Dendritic cell treated with granulocyte-macrophage colony-stimulating factor and Interleukin-4, amounts not matched to agents 40 ng/mL and 50 ng/mL, for 4 days (primary cell): Measurements from ENCODE around the gene CA5A.

ENCODE experiments used
- H3K27ac Mint-ChIP-seq: one replicate; pipeline ENCODE4 v1.8.0; 2022; ENCODE audit warnings: mild to moderate bottlenecking, mixed read lengths
- H3K27me3 Mint-ChIP-seq: one replicate; pipeline ENCODE4 v1.8.0; 2022; ENCODE audit warnings: mild to moderate bottlenecking, mixed read lengths
- H3K36me3 Mint-ChIP-seq: one replicate; pipeline ENCODE4 v1.8.0; 2022; ENCODE audit warnings: low read depth, mixed read lengths
- H3K4me1 Mint-ChIP-seq: one replicate; pipeline ENCODE4 v1.8.0; 2022; ENCODE audit warnings: low read depth, mixed read lengths
- H3K4me3 Mint-ChIP-seq: one replicate; pipeline ENCODE4 v1.8.0; 2022; ENCODE audit warnings: mild to moderate bottlenecking, moderate library complexity, mixed read lengths
- H3K9me3 Mint-ChIP-seq: one replicate; pipeline ENCODE4 v1.8.0; 2022; ENCODE audit warnings: mixed read lengths
- intact Hi-C: fragments of 100-400 bp; cut with micrococcal nuclease; formaldehyde crosslinking; loops from one replicate; pipeline ENCODE4 v1.15.0; 2022

Gene CA5A

DNA sequence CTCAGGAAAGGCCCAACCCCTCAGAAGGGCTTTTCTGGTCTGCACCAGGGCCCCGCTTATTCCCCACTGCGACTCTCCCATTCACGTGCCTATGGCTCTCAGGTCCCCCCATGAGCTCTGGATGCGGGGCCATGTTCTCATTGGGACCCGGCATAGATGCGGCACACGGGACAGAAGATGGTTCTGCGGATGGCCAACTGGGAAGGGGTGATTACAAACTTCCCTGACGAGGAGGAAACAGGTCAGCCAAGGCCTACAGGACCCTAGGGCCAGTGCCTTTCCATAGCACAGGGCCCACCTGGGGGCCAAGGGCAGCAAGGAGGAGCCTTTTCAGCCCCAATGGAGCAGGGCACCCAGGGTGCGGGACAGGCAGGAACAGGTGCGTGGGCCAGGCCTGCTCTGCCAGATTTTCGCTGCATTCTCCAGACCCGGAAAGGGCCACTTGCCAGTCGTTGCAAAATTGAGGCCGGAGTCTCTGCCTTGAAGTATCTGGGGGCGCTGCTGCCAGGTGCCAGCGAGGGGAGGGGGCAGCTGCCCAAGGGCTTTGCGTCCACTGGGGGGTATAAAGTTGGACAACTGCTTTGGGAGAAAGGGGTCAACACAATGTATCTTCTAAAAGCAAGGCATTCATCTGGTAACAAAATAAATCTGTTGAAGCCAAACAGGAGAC, 87.5 kb downstream of the CA5A start:
- Mint-ChIP-seq H3K4me3 (no peak overlapping the region), H3K9me3 (no peaks in the 10 kb centered on the region), H3K36me3 (peaks cover 49% of the 10 kb centered on the region), H3K4me1 (peaks cover 18% of the 10 kb centered on the region), H3K27me3 (peaks cover 10% of the 10 kb centered on the region), H3K27ac (no peak overlapping the region)
- intact Hi-C loops: no loop called here

DNA sequence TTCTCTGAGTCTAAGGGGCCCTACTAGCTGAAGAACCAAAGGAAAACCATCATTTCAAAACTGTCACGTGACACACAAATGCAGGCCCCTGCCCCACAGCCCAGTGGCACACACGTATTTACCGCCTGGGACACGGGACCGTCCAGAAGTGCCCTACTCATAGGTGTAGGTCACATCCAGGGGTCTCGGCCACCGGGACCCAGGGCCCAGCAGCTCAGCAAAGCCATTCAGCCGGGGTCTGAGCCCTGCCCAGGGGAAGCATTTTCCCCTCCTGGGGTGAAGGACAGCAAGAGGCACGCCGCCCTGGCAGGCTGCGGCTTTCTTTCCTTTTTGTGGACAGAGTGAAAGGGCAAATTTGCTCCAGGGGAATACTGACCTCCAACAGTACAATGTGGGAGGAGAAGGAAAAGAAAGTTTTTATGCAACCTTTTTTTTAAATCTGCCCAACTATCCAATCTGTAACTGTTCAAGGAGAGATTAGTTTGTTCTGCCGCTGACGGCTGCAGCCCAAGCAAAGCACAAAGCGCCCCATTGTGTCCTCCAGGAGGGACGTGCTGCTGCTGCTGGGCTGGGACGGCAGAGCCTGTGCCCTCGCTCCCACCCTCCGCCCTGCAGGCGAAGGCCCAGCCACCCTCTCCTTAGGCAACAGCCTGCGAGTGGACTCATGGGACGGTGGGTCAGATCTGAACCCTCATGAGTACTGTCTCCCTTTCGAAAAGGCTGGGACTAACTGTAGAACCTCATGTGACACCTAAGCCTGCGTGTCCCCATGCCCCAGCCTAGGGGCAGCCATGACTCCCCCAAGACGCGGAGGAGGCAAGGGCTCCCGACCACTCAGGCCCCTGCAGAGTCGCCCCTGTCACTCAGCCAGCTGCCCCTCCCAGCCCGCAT, 88.3 kb downstream of the CA5A start:
- peaks cover 49% of the 10 kb centered on the region for H3K36me3 Mint-ChIP-seq
- no peak overlapping the region for H3K27ac Mint-ChIP-seq
- peaks cover 11% of the 10 kb centered on the region for H3K4me1 Mint-ChIP-seq
- intact Hi-C loops: no loop called here
- no peak overlapping the region for H3K4me3 Mint-ChIP-seq
- peaks cover 10% of the 10 kb centered on the region for H3K27me3 Mint-ChIP-seq
- H3K9me3 Mint-ChIP-seq: no peaks in the 10 kb centered on the region

DNA sequence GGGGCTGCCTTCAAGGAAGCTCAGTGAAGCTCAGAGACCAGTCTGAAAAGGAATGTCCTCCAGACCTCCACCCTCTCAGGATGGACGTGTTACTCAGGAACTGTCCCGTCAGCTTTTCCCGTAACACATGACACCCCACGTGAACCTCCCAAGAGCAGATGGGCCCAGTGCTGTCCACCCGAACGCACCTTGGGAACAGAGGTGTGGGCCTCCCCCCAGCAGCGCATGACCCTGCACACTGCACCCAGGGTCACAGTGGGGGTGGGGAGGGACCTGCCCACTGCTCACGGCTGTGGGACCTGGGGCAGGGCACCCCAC, 88.9 kb downstream of the CA5A start:
- Mint-ChIP-seq H3K36me3 (peaks cover 49% of the 10 kb centered on the region), H3K27ac (no peak overlapping the region), H3K4me1 (peaks cover 5% of the 10 kb centered on the region), H3K27me3 (peaks cover 10% of the 10 kb centered on the region), H3K9me3 (no peaks in the 10 kb centered on the region), H3K4me3 (no peak overlapping the region)
- intact Hi-C loops: no loop called here

DNA sequence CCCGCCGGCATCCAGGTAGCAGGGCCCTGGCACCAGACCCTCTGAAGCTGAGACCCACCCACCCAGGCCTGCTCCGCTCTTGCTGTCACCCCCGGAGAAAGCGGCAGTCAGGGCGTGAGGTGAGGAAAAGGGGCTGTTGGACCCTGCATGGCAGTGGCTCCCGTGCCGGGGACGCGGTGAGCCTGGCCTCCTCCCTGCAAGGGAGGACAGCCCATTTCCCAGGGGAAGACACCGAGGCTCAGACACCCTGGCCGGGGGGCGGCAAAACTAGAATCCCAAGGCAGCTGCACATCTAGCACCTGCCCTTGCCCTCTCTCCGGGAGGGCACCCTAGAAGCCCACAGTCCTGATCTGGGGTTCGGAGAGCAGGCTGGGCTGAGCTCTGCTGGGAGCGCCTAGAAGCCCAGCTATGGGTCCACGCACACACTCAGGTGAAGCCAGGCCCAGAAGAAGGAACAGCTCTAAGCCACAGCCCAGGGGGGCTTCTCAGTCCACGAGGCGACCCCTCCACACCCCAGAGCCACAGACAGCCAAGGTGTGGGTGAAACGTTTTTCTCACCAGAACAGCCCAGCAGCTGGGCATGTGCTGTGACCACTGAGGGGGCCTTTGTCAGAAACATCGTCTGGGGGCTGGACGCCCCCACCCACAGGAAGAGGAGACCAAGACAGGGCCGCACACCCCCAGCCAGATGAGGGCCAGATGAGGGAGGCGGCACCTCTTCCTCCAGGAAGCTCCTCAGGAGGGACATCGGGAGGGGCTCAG, 89.4 kb downstream of the CA5A start:
- intact Hi-C loops: no loop called here

DNA sequence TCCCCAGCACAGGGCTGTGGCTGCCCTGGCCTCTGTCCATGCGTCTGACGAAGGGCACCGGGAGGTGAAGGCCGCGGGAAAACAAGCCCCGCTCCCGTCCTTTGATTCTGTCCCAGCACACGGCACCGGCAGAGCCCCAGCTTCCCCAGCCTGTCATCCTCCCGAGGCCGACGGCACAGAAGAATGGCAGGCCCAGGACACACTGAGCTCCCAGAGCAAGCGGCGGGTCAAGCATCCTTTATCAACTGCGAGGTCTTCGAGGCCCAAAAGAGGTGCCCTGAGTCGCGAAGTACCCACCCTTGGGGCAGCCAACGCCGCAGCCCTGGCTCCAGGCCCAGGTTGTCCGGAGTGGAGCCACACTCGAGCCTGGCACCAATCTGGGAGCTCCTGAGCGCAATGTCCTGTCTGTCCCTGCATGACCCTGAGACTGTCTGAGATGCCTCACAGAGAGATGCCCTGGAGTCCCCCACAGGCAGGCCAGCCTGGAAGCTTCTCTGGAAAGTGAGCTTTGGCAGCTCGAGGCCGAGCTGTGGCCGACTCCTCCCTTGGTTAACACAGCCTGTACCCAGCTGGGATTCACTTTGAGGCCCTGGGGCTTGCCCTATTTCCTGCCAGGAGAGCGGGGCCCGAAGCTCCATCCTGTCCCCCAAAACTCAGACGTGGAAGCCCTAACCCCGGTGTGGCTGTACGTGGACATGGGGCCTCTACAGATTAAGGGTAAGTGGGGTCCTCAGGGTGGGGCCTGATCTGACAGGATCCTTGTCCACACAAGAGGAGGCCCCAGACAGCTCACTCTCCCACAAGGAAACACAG, 90.3 kb downstream of the CA5A start:
- no peak overlapping the region for H3K4me3 Mint-ChIP-seq
- H3K27me3 Mint-ChIP-seq: peaks cover 3% of the 10 kb centered on the region
- no peak overlapping the region for H3K27ac Mint-ChIP-seq
- no peaks in the 10 kb centered on the region for H3K9me3 Mint-ChIP-seq
- intact Hi-C loops: no loop called here
- peaks cover 41% of the 10 kb centered on the region for H3K36me3 Mint-ChIP-seq
- no peaks in the 10 kb centered on the region for H3K4me1 Mint-ChIP-seq

More for the DNA sequence above, 89.4 kb downstream of the CA5A start:
- no peak overlapping the region for H3K4me3 Mint-ChIP-seq
- no peak overlapping the region for H3K27ac Mint-ChIP-seq
- no peaks in the 10 kb centered on the region for H3K9me3 Mint-ChIP-seq
- H3K4me1 Mint-ChIP-seq: no peaks in the 10 kb centered on the region
- peaks cover 6% of the 10 kb centered on the region for H3K27me3 Mint-ChIP-seq
- H3K36me3 Mint-ChIP-seq: peaks cover 49% of the 10 kb centered on the region

DNA sequence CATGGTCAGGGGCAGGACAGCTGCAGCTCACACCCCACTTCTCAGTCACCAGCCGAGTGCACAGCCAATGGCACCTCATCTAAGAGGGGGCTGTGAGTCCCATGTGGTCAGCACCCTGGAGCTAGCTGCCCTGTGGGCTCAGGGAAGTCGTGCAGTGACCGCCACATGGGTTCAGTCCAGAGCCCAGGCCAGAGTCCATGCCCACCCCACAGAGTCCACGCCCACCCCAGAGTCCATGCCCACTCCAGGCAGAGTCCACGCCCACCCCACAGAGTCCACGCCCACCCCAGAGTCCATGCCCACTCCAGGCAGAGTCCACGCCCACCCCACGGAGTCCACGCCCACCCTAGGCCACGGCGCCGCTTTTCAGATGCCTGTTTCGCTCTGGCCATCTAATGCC, 91.1 kb downstream of the CA5A start:
- Mint-ChIP-seq H3K4me1 (no peaks in the 10 kb centered on the region), H3K9me3 (no peaks in the 10 kb centered on the region), H3K27me3 (no peaks in the 10 kb centered on the region), H3K27ac (no peak overlapping the region), H3K36me3 (peaks cover 40% of the 10 kb centered on the region), H3K4me3 (no peak overlapping the region)
- intact Hi-C loops: no loop called here

DNA sequence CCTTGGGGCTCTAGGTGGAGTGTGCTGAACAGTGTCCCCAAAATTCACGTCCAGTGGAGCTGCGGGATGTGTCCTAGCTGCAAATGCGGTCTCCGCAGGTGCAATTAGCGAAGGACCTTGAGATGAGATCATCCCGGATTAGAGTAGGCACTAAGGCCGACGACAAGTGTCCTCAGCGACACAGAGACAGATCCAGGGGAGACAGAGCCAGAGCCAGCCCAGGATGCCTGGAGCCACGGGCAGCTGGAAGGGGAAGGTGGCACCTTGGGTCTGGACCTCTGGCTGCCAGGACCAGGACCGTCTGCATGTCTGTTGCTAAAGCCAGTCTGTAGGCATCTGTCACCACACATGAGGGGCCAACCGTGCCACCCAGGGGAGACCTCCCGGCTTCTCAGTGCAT, 91.5 kb downstream of the CA5A start:
- no peaks in the 10 kb centered on the region for H3K27me3 Mint-ChIP-seq
- peaks cover 44% of the 10 kb centered on the region for H3K36me3 Mint-ChIP-seq
- H3K9me3 Mint-ChIP-seq: no peaks in the 10 kb centered on the region
- no peak overlapping the region for H3K27ac Mint-ChIP-seq
- intact Hi-C loops: no loop called here
- no peak overlapping the region for H3K4me3 Mint-ChIP-seq
- no peaks in the 10 kb centered on the region for H3K4me1 Mint-ChIP-seq

DNA sequence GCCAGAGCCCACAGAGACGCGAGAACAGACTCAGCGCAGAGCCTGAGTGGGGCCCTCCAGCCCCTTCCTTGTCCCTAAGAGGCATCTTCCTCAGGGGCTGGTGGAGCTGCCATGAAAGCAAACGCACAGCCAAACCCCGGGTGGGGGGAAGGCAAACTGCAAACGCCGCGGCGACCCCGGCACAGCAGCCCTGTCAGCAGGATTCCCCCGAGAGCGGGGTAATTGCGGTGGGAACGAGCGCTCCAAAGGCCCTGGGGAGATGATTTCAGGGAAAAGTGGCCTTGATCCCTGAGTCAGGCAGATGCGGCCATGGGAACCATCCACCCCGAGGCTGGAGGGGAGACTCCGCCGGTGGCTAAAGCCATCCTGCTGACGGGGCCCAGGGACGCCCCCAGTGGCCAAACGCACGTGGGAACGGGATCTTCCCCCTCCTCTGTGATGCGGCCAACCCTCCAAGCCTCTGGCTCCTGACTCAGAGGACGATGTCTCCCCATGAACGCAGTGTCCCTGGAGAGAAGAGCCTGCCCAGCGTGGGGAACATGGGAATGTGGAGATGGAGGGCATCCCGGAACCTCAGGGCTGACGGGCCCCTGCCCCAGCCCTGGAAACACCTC, 92.1 kb downstream of the CA5A start:
- Mint-ChIP-seq H3K36me3 (peaks cover 45% of the 10 kb centered on the region), H3K4me1 (no peaks in the 10 kb centered on the region), H3K27ac (no peak overlapping the region), H3K9me3 (no peaks in the 10 kb centered on the region), H3K4me3 (no peak overlapping the region), H3K27me3 (no peaks in the 10 kb centered on the region)
- intact Hi-C loops: no loop called here

DNA sequence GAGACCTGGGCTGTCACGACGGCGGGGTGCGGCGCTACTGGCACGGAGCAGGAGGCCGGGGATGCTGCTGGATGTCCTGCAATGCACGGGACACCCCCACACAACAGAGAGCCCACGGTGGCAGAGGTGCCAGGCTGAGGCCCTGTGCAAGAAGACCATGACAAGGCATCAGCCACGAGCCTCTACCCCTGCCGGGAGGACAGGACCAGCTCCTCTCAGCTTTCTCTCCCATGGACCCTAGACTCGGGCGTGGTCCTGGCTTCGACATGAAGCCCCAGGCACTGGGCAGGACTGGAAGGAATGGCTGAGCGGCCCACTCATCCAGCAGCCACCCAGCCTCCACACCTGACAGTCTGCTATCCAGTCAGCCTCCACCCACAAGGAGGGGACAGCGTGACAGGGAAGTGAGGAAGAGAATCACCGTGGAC, 92.6 kb downstream of the CA5A start:
- Mint-ChIP-seq H3K36me3 (peaks cover 45% of the 10 kb centered on the region), H3K27me3 (no peaks in the 10 kb centered on the region), H3K27ac (no peak overlapping the region), H3K4me1 (no peaks in the 10 kb centered on the region), H3K4me3 (no peak overlapping the region), H3K9me3 (no peaks in the 10 kb centered on the region)
- intact Hi-C loops: no loop called here

DNA sequence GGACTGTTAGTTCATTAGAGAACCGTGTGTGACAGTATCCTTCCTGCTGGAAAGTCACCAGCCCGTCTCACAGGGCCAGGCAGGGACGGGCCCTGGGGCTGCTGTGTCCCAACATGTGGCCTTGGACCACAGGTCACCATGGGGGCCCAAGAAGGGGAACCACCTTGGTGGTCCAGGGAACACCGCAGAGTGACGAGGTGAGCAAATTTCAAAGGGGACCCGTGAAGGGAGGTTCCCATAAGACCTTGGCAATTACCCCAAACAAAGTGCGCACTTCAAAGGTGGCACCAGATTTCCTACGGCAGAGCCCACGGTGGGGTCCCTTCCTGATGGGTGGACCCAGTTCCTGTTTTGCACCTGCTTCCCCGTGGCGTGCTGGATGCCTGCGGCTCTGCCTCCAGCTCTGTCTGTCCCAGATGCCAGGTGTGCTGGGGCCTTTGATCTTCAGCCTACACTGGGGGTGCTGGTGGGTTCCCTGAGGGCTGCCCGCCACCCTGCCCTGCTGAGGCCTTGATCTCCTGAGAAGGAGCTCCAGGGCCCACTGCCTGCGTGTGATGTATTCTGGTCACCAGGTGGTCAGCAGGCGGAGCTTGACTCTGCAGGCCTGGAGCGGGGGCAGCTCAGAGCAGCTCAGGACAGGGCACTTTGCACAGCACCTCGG, 94.0 kb downstream of the CA5A start:
- Mint-ChIP-seq H3K27me3 (no peaks in the 10 kb centered on the region), H3K27ac (no peak overlapping the region), H3K4me1 (peaks cover under 1% of the 10 kb centered on the region), H3K9me3 (no peaks in the 10 kb centered on the region), H3K4me3 (no peak overlapping the region), H3K36me3 (peaks cover 47% of the 10 kb centered on the region)
- intact Hi-C loops: no loop called here

DNA sequence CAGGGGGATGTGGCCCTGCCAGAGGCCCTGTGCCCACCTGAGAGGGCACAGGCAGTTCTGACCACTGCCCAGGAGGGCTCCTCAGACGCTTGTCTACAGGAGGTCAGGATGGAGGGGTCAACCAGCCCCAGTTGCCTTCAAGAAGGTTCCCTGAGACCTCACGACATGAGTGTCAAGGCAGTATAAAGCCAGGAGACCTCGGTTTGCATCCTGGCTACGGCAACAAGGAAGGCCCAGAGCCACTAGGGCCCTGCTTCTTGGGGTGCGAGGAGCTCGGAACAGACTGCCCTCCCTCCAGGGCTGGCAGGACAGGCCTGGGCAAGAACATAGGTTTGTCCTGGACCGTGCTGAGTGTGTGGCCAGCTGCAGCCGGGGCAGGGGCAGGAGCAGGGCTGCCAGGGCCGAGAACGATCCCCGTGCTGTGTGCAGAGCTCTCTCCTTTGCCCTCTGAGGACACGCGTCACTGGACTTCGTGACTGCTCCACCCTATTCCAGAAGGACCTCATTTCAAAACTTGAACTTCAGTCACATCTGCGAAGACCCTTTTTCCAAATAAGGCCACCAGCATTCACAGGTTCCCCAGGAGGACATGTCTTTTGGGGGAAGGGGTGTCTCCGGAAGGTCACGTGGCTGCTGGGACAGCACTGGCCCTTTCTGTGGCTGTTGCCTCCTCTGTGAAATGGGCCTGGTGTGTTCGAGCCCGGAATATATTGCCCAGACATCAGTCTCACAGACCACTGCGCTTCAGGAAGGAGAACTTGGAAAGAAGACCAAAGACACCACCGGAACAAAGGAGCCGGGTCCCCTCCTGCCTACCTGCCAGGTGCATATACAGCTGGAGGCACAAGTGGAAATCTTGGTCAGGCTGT, 94.8 kb downstream of the CA5A start:
- Mint-ChIP-seq H3K4me3 (no peak overlapping the region), H3K27me3 (no peaks in the 10 kb centered on the region), H3K4me1 (peaks cover 7% of the 10 kb centered on the region), H3K9me3 (no peaks in the 10 kb centered on the region), H3K36me3 (peaks cover 47% of the 10 kb centered on the region), H3K27ac (no peak overlapping the region)
- intact Hi-C loops: no loop called here

DNA sequence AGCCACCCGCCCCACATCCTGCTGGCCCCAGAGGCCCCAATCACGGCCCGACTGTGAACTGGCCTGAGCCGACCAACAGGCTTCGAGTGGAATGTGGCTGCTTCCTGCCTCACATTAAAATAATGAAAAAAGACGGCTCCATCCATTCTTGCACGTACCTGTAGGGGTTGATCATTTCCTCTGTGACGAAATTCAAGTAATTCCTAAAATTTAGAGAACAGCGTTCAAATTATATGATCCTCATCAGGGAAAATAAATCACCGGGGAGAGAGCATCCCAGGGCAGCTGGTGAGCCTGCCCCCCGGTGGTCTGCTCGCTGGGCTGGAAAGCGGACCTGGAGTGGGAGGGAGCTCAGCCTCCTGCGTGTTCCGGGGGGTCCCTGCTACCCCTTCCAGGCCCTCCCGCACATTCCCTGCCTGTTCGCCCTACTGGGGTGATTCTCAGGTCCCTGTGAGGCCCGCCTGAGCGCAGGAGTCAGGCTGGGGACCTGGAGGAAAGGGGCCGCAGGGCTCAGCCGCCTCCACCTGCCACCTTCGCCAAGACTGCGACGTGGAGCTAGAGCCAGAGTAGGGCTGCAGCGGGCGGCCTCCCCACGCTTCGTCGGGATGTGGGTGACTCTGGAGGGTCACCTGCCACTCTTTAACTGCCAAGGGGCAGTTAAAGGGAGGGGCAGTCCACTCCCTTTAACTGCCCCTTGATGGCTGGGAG, 95.9 kb downstream of the CA5A start:
- H3K4me3 Mint-ChIP-seq: no peak overlapping the region
- no peaks in the 10 kb centered on the region for H3K27me3 Mint-ChIP-seq
- H3K27ac Mint-ChIP-seq: no peak overlapping the region
- H3K4me1 Mint-ChIP-seq: peaks cover 14% of the 10 kb centered on the region
- intact Hi-C loops: no loop called here
- no peaks in the 10 kb centered on the region for H3K9me3 Mint-ChIP-seq
- H3K36me3 Mint-ChIP-seq: peaks cover 56% of the 10 kb centered on the region
